Hepatocyte (in vitro differentiated cells): ENCODE results near the gene CTBP2.

ENCODE experiments used
- EZH2 ChIP-seq: fragments of 200-600 bp; sonication (generic); IDR thresholded peaks from 2 replicates; pipeline ENCODE4 v1.6.1; 2016; ENCODE audit warnings: antibody characterized with exemption, mild to moderate bottlenecking, borderline replicate concordance
- TF ChIP-seq, protein P1 (sequence below): fragments of 200-600 bp; sonication (generic); IDR thresholded peaks from 2 replicates; pipeline ENCODE4 v1.5.1; 2016; ENCODE audit warnings: antibody characterized with exemption, mild to moderate bottlenecking; ENCODE audit not compliant: poor library complexity

DNA sequence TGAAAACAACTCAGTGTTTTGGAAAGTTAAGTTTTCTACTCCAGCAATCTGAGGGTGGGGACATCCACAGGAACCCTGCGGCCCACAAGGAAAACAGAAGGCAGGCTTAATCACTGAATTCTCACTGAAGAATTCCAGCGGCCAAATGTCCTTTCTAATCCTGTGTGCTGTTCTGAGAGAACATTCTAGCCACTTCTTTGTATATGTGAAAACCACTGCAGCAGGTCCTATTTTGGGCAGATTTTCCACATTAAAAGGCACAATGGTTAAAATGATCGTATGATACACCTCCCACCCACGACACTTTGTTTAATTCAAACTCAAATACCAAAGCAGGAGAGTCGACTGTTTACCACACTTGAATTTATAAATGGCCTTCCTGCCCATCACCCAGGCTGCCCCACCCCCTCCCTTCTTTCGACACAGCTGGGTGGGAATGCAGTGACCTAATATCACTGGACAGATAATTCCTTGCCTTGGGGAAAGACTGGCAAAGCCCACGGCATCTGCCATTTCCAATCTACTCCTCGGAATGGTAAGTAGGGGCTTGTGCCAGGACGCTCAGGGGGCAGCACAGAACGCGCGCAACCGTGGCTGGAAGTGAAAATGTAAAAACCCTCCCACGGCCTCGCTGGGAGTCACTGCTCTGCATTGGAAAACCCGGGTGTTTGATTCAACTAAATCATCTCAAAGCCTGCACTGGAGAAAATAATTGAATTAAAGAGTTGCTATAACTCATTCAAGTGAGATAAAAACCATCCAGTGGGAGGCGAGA lies 67.0 kb downstream of the CTBP2 start:
- TF ChIP-seq, protein P1, sequence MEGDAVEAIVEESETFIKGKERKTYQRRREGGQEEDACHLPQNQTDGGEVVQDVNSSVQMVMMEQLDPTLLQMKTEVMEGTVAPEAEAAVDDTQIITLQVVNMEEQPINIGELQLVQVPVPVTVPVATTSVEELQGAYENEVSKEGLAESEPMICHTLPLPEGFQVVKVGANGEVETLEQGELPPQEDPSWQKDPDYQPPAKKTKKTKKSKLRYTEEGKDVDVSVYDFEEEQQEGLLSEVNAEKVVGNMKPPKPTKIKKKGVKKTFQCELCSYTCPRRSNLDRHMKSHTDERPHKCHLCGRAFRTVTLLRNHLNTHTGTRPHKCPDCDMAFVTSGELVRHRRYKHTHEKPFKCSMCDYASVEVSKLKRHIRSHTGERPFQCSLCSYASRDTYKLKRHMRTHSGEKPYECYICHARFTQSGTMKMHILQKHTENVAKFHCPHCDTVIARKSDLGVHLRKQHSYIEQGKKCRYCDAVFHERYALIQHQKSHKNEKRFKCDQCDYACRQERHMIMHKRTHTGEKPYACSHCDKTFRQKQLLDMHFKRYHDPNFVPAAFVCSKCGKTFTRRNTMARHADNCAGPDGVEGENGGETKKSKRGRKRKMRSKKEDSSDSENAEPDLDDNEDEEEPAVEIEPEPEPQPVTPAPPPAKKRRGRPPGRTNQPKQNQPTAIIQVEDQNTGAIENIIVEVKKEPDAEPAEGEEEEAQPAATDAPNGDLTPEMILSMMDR = no peak
- TF ChIP-seq EZH2 = no peak
